Body of pancreas (tissue), 4 donors: ENCODE results near the gene BPIFA3.

Experiments used
- POLR2A ChIP-seq, 3 donors: fragments of 450-650 bp; IDR thresholded peaks; one replicate each; pipeline ENCODE4 v1.6.1; 2016; ENCODE audit warnings: antibody characterized with exemption in 3 of 3, mild to moderate bottlenecking in 2 of 3
- TF ChIP-seq, protein P1 (sequence below), 7 experiments: fragments of 450-650 bp in 4 of 7; fragments of 200-600 bp in 3 of 7; sonication (generic) in 3 of 7; IDR thresholded peaks; one replicate each; pipeline ENCODE4 v1.5.1; 2016 to 2019; ENCODE audit warnings: antibody characterized with exemption in 7 of 7

DNA sequence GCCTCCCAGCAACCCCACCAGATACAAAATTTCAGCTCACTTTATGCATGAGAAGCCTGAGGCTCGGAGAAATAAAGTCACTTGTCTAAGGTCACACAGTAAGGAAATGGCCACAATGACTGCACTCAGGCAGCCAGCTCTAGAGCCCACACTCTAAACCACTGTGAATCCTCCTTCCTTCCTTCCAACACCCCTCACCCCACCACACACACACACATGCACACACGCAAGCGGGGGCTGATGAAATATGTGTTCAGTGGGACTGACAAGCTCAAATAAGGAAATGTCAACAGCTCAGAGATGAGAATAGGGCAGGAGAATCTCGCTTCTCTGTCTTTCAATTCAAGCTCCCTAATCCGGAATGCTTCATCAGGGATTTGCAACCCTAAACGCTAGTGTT lies 12.7 kb downstream of the BPIFA3 start:
- TF ChIP-seq, protein P1, sequence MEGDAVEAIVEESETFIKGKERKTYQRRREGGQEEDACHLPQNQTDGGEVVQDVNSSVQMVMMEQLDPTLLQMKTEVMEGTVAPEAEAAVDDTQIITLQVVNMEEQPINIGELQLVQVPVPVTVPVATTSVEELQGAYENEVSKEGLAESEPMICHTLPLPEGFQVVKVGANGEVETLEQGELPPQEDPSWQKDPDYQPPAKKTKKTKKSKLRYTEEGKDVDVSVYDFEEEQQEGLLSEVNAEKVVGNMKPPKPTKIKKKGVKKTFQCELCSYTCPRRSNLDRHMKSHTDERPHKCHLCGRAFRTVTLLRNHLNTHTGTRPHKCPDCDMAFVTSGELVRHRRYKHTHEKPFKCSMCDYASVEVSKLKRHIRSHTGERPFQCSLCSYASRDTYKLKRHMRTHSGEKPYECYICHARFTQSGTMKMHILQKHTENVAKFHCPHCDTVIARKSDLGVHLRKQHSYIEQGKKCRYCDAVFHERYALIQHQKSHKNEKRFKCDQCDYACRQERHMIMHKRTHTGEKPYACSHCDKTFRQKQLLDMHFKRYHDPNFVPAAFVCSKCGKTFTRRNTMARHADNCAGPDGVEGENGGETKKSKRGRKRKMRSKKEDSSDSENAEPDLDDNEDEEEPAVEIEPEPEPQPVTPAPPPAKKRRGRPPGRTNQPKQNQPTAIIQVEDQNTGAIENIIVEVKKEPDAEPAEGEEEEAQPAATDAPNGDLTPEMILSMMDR (IDR thresholded peaks at IDR 0.05) = no peak
- no peak for TF ChIP-seq POLR2A (IDR thresholded peaks at IDR 0.05)
